HAP-1 (cell line): ENCODE data around the gene ADCY2.

Source experiments
- DNase-seq, 2 experiments: peaks; one replicate each; pipeline ENCODE4 v3.0.0-alpha.2; 2016 to 2020; ENCODE audit warnings: low spot score in 2 of 2
- H3K27me3 ChIP-seq: fragments of 250-450 bp; sonication (Bioruptor Pico); 2 replicates; pipeline ENCODE4 v1.5.1; 2020; ENCODE audit warnings: low read depth, mild to moderate bottlenecking, moderate library complexity
- H3K36me3 ChIP-seq: fragments of 250-450 bp; sonication (Bioruptor Pico); replicated peaks from 2 replicates; pipeline ENCODE4 v1.5.1; 2020; ENCODE audit warnings: mild to moderate bottlenecking
- H3K4me1 ChIP-seq: fragments of 250-450 bp; sonication (Bioruptor Pico); 2 replicates; pipeline ENCODE4 v1.5.1; 2020; ENCODE audit warnings: mild to moderate bottlenecking
- H3K4me3 ChIP-seq: fragments of 250-450 bp; sonication (Bioruptor Pico); 2 replicates; pipeline ENCODE4 v1.5.1; 2020; ENCODE audit warnings: mild to moderate bottlenecking, moderate library complexity
- H3K9me3 ChIP-seq: fragments of 250-450 bp; sonication (Bioruptor Pico); 2 replicates; pipeline ENCODE4 v1.5.1; 2020; ENCODE audit warnings: mild to moderate bottlenecking, moderate library complexity
- in situ Hi-C: fragments of 300-500 bp; cut with MboI; formaldehyde crosslinking; loops from 3 replicates; pipeline ENCODE4 v1.14.3; 2020; ENCODE audit warnings: low sequenced_read_pairs, inconsistent platforms, mixed read lengths

ADCY2 gene

GRCh38 chr5:7625740-7626139, 229.8 kb downstream of the ADCY2 start:
- no peaks in the 10 kb centered on the region for H3K27me3 ChIP-seq
- H3K4me1 ChIP-seq: no peaks in the 10 kb centered on the region
- DNase-seq: no peak
- no peaks in the 10 kb centered on the region for H3K9me3 ChIP-seq
- H3K4me3 ChIP-seq: no peak overlapping the region
- in situ Hi-C loops: no loop called here
- H3K36me3 ChIP-seq: no peaks in the 10 kb centered on the region

- H3K4me1 ChIP-seq: no peaks in the 10 kb centered on the region
- no peaks in the 10 kb centered on the region for H3K36me3 ChIP-seq
- no peaks in the 10 kb centered on the region for H3K27me3 ChIP-seq
- H3K4me3 ChIP-seq: no peak overlapping the region
- no peaks in the 10 kb centered on the region for H3K9me3 ChIP-seq
- DNase-seq: no peak
- in situ Hi-C loops: no loop called here
Measured at GRCh38 chr5:7628248-7628647, 232.3 kb downstream of the ADCY2 start.

- Histone ChIP-seq H3K4me1 (no peaks in the 10 kb centered on the region), H3K9me3 (no peaks in the 10 kb centered on the region), H3K4me3 (no peak overlapping the region), H3K36me3 (no peaks in the 10 kb centered on the region), H3K27me3 (no peaks in the 10 kb centered on the region)
- DNase-seq: no peak
- in situ Hi-C loops: no loop called here
Measured at GRCh38 chr5:7628820-7629219, 232.9 kb downstream of the ADCY2 start.

- Histone ChIP-seq H3K27me3 (no peaks in the 10 kb centered on the region), H3K4me3 (no peak overlapping the region), H3K9me3 (no peaks in the 10 kb centered on the region), H3K36me3 (no peaks in the 10 kb centered on the region), H3K4me1 (no peaks in the 10 kb centered on the region)
- in situ Hi-C loops: no loop called here
- no peak for DNase-seq
Measured at GRCh38 chr5:7629561-7629960, 233.6 kb downstream of the ADCY2 start.

GRCh38 chr5:7634837-7635236, 238.9 kb downstream of the ADCY2 start:
- no peaks in the 10 kb centered on the region for H3K4me1 ChIP-seq
- no peaks in the 10 kb centered on the region for H3K36me3 ChIP-seq
- in situ Hi-C loops: no loop called here
- H3K4me3 ChIP-seq: no peak overlapping the region
- H3K9me3 ChIP-seq: no peaks in the 10 kb centered on the region
- no peak for DNase-seq
- no peaks in the 10 kb centered on the region for H3K27me3 ChIP-seq

GRCh38 chr5:7638456-7638855, 242.5 kb downstream of the ADCY2 start:
- H3K9me3 ChIP-seq: no peaks in the 10 kb centered on the region
- H3K27me3 ChIP-seq: no peaks in the 10 kb centered on the region
- no peaks in the 10 kb centered on the region for H3K4me1 ChIP-seq
- in situ Hi-C loops: no loop called here
- no peak for DNase-seq
- H3K36me3 ChIP-seq: no peaks in the 10 kb centered on the region
- no peak overlapping the region for H3K4me3 ChIP-seq

GRCh38 chr5:7642029-7642428, 246.1 kb downstream of the ADCY2 start:
- Histone ChIP-seq H3K36me3 (no peaks in the 10 kb centered on the region), H3K4me1 (no peaks in the 10 kb centered on the region), H3K27me3 (no peaks in the 10 kb centered on the region), H3K9me3 (no peaks in the 10 kb centered on the region), H3K4me3 (no peak overlapping the region)
- DNase-seq: no peak
- in situ Hi-C loops: no loop called here

- no peaks in the 10 kb centered on the region for H3K27me3 ChIP-seq
- no peak for DNase-seq
- no peaks in the 10 kb centered on the region for H3K4me1 ChIP-seq
- no peaks in the 10 kb centered on the region for H3K9me3 ChIP-seq
- in situ Hi-C loops: no loop called here
- no peak overlapping the region for H3K4me3 ChIP-seq
- no peaks in the 10 kb centered on the region for H3K36me3 ChIP-seq
Measured at GRCh38 chr5:7644723-7645122, 248.8 kb downstream of the ADCY2 start.

- no peaks in the 10 kb centered on the region for H3K36me3 ChIP-seq
- in situ Hi-C loops: no loop called here
- DNase-seq: no peak
- no peaks in the 10 kb centered on the region for H3K4me1 ChIP-seq
- no peak overlapping the region for H3K4me3 ChIP-seq
- H3K27me3 ChIP-seq: no peaks in the 10 kb centered on the region
- no peaks in the 10 kb centered on the region for H3K9me3 ChIP-seq
Measured at GRCh38 chr5:7650755-7651154, 254.8 kb downstream of the ADCY2 start.

- H3K9me3 ChIP-seq: no peaks in the 10 kb centered on the region
- in situ Hi-C loops: no loop called here
- no peaks in the 10 kb centered on the region for H3K36me3 ChIP-seq
- no peaks in the 10 kb centered on the region for H3K27me3 ChIP-seq
- H3K4me1 ChIP-seq: no peaks in the 10 kb centered on the region
- no peak for DNase-seq
- no peak overlapping the region for H3K4me3 ChIP-seq
Measured at GRCh38 chr5:7653046-7653445, 257.1 kb downstream of the ADCY2 start.

- Histone ChIP-seq H3K4me1 (no peaks in the 10 kb centered on the region), H3K9me3 (no peaks in the 10 kb centered on the region), H3K27me3 (no peaks in the 10 kb centered on the region), H3K4me3 (no peak overlapping the region), H3K36me3 (no peaks in the 10 kb centered on the region)
- DNase-seq: no peak
- in situ Hi-C loops: no loop called here
Measured at GRCh38 chr5:7657153-7657552, 261.2 kb downstream of the ADCY2 start.

- no peaks in the 10 kb centered on the region for H3K4me1 ChIP-seq
- no peaks in the 10 kb centered on the region for H3K36me3 ChIP-seq
- H3K9me3 ChIP-seq: no peaks in the 10 kb centered on the region
- DNase-seq: no peak
- H3K27me3 ChIP-seq: no peaks in the 10 kb centered on the region
- in situ Hi-C loops: no loop called here
- H3K4me3 ChIP-seq: no peak overlapping the region
Measured at GRCh38 chr5:7659420-7659819, 263.5 kb downstream of the ADCY2 start.

- in situ Hi-C loops: no loop called here
- no peak for DNase-seq
- Histone ChIP-seq H3K4me3 (no peak overlapping the region), H3K4me1 (no peaks in the 10 kb centered on the region), H3K27me3 (no peaks in the 10 kb centered on the region), H3K36me3 (no peaks in the 10 kb centered on the region), H3K9me3 (no peaks in the 10 kb centered on the region)
Measured at GRCh38 chr5:7662289-7662688, 266.4 kb downstream of the ADCY2 start.

- in situ Hi-C loops: no loop called here
Measured at GRCh38 chr5:7663808-7664207, 267.9 kb downstream of the ADCY2 start.

GRCh38 chr5:7664208-7664607, 268.3 kb downstream of the ADCY2 start:
- in situ Hi-C loops: no loop called here
- H3K27me3 ChIP-seq: no peaks in the 10 kb centered on the region
- H3K9me3 ChIP-seq: no peaks in the 10 kb centered on the region
- no peak for DNase-seq
- H3K36me3 ChIP-seq: no peaks in the 10 kb centered on the region
- H3K4me3 ChIP-seq: no peak overlapping the region
- no peaks in the 10 kb centered on the region for H3K4me1 ChIP-seq

More at GRCh38 chr5:7663808-7664207, 267.9 kb downstream of the ADCY2 start:
- H3K36me3 ChIP-seq: no peaks in the 10 kb centered on the region
- H3K9me3 ChIP-seq: no peaks in the 10 kb centered on the region
- H3K27me3 ChIP-seq: no peaks in the 10 kb centered on the region
- no peaks in the 10 kb centered on the region for H3K4me1 ChIP-seq
- DNase-seq: no peak
- no peak overlapping the region for H3K4me3 ChIP-seq
